LoVo (cell line): ENCODE measurements around the gene RIC8B.
"Not testable (repeated sequence)": the region's sequence is repeated elsewhere in the genome, so short reads cannot be mapped to it uniquely, and the experiment has no call there.

ENCODE experiments used
- DNase-seq: peaks from one replicate; pipeline ENCODE4 v3.0.0-alpha.2; 2016; ENCODE audit warnings: low spot score

The RIC8B gene, protein sequence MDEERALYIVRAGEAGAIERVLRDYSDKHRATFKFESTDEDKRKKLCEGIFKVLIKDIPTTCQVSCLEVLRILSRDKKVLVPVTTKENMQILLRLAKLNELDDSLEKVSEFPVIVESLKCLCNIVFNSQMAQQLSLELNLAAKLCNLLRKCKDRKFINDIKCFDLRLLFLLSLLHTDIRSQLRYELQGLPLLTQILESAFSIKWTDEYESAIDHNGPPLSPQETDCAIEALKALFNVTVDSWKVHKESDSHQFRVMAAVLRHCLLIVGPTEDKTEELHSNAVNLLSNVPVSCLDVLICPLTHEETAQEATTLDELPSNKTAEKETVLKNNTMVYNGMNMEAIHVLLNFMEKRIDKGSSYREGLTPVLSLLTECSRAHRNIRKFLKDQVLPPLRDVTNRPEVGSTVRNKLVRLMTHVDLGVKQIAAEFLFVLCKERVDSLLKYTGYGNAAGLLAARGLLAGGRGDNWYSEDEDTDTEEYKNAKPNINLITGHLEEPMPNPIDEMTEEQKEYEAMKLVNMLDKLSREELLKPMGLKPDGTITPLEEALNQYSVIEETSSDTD

DNA sequence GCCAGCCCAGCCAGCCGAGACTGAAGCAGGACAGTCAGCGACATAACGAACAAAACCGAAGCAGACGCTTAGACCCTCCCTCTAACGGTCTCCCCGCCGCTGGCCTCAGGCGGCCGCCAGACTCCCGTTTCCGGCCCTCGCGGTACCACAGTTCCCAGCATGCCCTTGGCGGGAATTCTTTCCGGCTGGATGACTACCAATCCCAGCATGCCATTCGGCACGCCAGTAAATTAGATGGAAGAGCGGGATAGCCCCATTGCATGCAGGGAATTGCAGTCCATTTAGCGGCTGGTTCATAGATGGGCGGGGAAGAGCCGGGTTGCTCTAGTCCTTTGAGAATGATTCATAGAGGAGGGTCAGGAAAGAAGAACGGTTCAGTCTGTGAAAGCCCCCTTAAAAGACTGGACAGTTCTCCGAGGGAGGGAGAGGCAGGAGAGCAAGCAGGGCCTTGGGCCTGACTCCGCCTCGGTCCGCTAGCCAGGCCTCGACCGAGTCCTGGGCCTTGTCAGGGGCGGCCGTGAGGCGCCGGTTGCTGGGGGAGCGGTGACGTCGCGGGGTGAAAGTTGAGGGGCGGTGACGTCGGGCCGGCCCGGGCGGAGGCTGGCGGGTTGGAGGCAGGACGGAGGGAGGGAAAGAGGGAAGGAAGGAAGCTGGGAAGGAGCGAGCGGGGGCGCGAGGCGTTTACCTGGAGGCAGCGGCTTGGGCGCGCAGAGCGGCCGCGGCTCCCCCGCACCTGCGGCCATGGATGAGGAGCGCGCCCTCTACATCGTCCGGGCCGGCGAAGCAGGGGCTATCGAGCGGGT lies at the start of gene RIC8B:
TSS of gene RIC8B (plus strand) at position 678 of the 803 bp plus-strand sequence. CDS start at position 742, 64 bp downstream.
- peak; percentile 100 for DNase-seq

DNA sequence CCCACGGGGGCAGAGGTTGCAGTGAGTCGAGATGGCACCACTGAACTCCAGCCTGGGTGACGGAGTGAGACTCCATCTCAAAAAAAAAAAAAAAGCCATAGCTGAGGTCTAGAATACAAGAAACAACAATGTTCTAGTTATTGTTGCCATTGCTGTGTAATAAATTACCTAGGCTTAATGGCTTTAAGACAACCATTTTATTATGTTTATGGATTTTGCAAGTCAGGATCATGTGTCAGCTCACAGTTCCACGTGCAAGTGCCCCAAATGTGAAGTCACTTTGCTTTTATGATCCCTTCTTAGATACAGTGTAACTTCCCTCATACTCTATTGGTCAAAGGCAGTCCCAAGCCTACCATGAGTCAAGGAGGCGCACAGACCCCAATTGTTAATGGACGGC lies 49.5 kb upstream of the RIC8B start:
- DNase-seq = no peak

DNA sequence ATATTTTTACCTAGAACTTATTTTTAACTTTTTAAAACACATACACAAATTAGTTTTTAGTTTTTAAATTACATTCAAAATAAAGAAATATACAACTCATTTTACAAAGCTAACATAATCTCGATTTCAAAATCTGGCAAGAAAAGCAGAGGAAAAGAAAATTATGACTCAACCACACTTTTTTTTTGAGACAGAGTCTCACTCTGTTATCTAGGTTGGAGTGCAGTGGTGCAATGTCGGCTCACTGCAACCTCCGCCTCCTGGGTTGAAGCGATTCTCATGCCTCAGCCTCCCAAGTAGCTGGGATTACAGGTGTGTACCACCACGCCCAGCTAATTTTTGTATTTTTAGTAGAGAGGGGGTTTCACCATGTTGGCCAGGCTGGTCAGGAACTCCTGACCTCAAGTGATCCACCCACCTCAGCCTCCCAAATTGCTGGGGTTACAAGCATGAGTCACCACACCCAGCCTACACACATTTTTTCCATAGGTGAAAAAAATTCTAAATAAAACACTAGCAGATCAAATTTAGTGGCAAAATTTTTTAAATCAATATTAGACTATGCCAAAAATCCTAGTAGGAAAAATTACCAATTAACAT lies 47.8 kb upstream of the RIC8B start:
- not testable (repeated sequence) for DNase-seq

DNA sequence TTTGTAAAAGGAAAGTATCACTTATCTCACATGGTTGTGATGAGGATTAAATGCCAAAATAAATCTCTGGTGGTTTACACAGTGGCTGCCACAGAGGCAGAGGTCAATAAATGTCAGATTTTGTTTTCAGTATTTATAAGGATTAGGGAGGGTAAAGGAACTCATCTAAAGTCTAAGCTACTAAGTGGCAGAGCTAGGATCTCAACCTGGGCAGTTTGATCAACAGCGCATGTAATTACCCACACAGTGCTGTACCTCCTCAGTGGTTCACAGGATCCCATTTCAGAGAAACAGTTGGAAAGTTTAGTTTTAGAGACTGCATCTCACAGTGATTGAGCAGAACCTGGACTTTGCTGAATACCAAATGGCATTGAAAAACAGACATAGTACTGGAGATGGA lies 44.9 kb upstream of the RIC8B start:
- DNase-seq = no peak

DNA sequence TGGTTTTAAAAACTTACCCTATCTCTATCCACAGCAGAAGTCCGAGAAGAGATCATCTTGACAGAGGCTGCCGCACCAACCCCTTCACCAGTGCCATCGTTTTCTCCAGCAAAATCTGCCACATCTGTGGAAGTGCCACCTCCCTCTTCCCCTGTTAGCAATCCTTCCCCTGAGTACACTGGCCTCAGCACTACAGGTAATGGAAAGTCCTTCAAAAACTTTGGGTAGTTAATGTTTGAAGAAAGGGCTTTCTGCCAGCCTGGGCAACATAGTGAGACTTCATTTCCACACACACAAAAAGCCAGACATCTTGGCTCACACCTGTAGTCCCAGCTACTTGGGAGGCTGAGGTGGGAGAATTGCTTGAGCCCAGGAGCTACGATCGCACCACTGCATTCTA lies 41.6 kb upstream of the RIC8B start:
- no peak for DNase-seq

DNA sequence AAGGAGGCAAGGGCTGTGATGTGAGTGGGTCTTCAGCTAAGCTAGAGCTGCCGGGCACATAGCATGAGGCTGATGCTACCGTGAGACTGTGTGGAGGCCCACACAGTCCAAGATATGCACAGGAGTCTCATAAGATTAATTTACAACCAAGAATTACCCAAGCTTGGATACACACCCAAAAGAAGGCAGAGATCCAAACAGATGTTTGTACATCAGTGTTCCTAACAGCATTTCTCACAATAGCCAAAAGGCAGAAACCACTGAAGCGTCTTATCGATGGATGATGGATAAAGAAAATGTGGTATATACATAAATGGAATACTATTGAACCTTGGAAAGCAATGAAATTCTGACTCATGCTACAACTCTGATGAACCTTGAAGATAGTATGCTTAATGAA lies 40.8 kb upstream of the RIC8B start:
- DNase-seq = no peak

DNA sequence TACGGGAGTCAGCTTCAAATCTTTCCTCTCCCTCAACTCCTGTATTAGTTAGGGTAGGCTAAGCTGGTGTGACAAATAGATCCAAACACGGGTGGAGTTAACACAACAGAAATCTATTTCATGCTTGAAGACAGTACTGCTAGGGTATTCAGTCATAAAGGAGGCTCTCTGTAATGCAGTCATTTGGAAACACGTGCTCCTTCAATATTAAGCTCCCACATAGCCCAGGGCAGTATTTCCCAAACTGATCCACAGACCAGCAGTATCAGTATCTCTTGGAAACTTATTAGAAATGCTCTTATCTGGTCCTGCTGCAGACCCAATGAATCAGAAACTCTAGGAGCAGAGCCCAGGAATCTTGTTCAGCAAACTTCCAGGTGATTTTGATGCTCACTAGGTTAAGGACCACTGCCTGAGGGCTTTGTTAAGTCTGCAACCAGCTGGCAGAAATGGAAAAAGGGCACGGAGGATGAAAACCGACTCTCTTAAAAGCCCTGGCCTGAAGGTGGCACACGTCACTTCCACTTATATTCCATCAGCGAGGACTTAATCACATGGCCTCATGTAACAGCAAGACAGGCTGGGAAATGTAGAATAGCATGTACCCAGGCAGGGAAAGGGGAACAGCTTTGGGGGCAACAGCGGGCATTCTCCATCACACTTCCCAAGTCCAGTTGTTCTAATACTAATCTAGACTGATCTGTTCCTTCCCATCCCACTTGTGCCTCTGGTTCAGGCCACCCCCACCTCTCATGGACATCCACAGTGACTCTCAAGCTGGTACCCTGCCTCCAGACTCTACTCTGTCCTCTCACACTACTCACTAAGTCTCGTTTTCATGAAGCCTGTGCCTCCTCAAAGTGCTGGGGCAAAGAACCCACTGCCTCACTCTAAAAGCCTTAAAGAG lies 38.2 kb upstream of the RIC8B start:
- DNase-seq = no peak

DNA sequence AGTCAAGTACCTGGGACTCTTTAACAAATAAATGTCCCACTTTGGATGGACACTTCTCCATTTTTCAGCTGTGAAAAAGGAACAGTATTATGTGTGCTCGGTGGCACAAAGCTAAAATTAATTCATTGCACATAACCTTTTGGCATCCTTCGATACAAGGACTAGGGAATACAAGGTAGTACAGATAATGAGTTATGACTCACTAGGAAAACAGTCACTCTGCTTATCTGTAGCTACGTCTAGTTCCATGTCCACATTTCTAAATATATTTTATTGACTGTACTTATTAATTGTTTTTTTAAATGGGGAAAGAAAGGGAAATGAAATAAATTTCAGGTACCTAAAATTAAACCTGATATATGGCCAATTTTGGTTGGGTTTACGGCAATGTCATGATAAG lies 35.2 kb upstream of the RIC8B start:
- peak; percentile 60 for DNase-seq

DNA sequence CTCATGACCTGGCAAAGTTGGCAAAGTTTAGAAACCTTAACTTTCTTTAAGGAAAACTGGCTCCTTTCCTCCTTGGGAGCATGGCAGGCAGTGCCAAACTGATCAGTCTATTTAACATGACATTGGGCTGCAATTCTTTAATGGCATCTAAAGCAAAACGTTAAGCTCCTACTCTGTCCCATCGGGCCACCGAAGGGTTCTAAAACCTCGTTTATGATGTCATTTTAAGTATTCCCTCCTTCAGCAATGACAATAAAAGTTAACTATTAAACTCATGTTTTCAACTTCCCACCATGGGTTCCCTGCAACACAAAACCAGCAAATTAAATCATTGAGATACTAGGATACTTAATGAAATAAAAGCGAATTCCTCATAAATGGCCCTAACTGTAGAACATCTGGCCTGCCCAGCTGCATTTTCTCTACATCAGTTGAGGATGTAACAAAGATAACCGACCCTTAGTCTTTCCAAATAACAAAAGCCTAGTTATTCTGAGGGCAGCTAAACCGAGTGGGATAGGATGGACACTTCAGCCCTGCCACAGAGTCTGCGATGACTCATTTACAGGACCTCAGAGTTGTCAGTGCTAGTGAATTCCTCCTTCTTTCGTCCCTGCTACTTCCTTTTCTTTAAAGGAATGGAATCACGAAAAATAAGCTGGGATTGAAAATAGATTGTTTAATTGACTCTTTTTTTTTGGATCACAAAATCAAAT lies 34.5 kb upstream of the RIC8B start:
- peak; percentile 64 for DNase-seq

DNA sequence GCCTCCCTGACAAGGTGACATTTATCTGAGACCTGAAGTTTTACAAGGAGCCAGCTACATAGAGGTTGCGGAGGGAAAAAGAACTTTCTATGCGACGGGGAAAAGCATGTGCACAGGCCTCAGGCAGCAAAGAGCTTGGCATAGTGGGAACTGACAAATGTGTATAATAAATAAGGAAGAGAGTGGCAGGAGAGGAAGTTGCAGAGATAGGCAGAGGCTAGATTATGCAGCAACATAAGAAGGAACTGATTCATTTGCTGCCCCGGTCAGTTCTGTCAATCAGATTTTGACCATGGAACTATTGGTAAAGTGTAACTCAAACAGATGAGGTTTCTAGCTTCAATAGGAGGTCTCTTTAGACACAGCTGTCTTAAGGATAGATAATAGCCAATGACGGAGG lies 33.7 kb upstream of the RIC8B start:
- DNase-seq = no peak

DNA sequence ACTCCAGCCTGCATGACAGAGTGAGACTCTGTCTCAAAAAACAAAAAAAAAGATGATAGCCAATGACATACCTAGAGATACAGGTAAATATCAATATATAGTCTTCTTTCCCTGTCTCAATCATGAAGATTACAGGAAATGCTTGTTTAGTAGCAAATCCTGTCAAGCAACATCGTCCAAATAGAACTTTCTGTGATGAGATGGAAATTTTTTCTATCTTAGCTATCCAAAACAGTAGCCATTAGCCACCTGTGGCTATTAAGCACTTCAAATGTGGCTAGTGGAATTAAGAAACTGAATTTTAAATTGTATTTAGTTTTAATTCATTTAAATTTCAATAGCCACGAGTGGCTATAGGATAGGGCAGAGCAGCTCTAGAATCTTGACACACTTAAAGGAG lies 33.2 kb upstream of the RIC8B start:
- no peak for DNase-seq

DNA sequence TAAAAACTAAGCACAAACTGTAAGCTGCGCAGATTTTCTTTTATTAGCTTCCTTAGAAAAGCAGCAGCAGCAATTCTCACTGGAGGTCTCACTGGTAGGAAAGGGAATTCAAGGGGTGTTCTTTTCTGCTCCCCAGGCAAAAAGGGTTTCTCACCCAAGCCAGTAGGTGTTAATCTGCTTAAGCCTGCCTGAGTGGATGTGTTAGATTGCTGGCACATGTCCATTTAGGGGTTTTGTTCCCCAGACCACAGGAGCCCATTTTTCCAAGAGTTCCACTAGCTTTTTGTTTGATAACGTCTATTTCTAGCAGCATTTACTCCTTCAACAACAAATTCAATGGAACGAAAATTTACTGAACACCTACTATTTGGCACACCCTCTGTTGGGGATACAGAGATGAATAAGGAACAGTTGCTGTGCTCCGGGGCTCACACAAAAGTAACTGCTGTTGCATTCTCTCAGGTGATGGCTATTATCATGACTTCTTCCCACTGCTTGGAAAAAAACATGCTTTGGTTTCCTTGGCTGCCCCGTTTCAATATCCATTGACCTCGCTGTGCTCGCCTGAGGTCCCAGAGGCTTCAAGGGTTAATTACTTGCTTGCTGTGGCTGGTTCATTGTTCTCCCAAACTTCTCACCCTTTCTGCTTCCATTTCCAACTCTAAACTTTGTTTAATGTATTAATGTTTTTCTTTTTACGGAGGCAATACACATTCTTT lies 31.1 kb upstream of the RIC8B start:
- DNase-seq = no peak

DNA sequence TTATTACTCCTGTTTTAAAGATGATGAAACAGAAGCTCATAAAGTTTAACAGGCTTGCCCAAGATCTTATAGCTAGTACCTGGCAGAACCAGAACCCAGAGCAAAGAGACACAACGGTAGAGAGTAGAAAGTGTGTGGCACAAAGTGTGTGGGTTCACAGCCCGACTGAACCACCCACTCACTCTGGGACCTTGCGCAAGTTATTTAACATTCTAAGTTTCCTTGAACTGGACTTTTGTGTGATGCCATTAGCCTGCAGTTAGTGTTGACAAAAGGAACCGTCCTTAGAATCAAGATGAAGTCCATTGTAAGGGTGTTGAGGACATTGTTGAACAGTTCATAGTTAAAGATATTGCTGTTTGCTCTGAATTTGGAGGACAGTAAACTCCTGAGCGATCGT lies 29.9 kb upstream of the RIC8B start:
- no peak for DNase-seq

DNA sequence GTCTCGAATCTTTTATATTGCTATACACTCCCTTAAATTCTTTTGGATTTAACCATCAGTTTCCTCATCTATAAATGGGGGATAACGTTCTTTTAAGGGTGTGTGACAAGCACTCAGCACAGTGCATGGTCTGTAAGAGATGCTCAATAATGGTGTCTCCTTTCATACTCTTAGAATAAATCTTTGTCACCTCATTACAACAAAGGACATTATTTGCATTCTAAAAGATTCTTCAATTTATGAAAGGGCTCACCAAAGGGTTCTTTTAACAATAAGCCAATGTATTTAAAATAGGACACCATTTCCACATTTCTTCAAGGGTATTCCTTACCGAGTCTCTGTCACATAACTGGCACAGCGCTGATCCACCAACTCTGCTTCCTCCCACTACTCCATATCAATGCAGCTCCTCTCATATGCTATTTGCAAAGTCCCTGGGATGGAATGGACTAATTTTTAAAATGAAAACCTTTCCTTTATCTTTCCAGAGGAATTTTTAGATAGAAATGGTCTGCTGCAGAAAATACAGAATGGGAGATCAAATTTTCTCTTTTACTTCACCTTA lies 29.2 kb upstream of the RIC8B start:
- no peak for DNase-seq

DNA sequence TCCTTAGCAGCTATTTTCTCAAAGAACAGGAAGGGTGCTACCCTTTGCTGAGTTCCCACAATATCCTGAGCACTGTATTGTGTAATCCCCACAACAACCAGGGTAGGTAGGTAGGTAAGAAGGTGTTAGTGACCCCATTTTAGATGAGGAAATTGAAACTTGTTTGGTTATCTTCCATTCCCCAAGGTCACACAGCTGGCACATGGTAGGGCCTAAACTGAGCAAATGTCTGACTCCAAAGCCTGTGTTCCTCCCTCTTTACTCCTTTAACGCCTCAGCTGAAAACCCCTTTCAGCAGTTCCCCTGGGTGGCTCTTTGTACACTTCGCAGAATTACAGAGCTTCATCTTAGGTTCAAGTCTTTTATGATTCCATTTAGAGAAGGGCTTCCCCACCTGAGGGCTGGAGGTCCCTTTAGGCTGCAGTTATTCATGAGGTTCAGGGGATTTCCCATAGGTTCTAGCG lies 26.5 kb upstream of the RIC8B start:
- no peak for DNase-seq

DNA sequence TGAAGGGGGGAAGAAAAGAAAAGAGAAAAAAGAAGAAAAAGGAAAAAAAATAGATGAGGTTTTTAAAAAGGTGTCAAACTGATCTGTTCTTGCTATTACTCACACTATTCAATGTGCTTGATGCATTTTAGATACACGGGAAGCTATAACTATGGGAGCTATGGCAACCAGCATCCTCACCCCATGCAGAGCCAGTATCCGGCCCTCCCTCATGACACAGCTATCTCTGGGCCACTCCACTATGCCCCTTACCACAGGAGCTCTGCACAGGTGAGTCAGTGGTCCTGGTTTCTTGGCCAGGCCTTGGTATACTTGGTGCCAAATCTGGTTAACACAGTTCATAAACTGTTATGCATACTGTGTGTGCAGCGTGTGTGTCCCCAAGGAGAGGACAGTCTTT lies 24.0 kb upstream of the RIC8B start:
- DNase-seq = no peak

DNA sequence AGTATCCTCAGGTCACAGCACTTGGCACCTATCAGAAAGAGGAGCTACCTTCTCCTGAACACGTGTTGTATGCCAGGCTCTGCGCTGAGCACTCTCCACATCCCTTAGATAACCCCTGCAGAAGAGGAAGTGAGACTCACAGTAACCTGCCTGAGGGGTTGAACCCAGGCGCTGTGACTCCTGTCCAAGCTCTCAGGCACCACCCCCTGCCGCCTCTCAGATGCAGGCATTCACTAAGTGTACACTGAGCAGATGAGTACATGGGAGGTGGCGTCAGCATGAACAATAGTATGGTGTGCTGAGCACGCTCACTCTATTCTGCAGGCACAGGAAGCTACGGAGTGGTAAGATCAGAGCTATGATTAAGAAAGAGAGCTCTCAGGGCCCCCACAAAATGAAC lies 21.0 kb upstream of the RIC8B start:
- no peak for DNase-seq

DNA sequence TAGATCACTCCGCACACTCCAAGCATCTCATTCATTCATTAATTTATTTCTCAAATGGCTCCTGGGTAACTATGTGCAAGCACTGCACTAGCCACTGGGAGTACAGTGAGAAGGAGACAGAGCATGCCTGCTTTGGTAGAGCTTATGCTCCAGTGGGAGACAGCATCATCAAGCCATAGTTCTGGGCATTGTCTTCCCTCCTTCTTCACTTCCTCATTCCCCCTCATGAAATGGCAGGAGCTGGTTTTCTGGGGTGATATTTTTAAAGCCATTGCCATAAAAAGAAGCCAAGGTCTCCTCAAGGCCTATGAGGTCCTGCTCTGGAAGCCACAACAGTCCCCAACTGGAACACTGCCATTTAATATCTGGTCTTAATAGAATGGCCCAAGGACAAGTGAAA lies 20.2 kb upstream of the RIC8B start:
- DNase-seq = no peak

DNA sequence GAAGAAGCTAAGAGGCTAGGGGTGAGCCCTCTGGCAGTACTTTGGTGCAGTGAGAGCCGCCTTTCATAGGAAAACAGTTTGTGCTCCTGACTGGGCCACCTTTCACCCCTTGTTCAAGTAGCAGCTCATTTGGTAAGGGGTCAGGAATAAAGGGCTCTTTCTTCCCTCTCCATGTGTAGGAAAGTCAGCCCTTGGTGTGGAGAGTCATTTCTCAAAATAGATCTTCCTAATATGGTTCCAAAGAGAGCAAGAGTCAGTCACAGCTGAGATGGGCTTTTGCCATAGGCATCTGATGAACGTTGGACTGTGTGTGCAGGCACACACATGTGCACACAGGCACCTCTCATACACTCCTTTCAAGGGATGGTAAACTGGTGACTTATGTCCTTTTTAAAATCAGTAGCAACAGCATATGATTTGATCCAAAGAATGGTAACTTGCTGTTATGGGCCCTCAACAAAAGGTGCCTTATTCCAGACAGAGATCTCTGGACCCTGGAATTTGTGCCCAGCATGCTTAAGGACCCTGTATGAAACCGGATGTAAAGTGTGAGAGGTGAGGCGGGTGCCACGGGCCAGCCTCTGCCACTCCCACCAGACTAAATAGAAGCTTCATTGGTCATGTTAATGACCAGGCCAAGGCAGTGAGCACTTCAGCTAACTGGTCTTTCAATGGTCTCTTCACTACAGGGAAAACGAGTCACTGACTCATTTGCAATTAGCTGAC lies 16.7 kb upstream of the RIC8B start:
- DNase-seq = no peak
